ENCODE measurements around the gene SURF6.

Gene SURF6

DNA sequence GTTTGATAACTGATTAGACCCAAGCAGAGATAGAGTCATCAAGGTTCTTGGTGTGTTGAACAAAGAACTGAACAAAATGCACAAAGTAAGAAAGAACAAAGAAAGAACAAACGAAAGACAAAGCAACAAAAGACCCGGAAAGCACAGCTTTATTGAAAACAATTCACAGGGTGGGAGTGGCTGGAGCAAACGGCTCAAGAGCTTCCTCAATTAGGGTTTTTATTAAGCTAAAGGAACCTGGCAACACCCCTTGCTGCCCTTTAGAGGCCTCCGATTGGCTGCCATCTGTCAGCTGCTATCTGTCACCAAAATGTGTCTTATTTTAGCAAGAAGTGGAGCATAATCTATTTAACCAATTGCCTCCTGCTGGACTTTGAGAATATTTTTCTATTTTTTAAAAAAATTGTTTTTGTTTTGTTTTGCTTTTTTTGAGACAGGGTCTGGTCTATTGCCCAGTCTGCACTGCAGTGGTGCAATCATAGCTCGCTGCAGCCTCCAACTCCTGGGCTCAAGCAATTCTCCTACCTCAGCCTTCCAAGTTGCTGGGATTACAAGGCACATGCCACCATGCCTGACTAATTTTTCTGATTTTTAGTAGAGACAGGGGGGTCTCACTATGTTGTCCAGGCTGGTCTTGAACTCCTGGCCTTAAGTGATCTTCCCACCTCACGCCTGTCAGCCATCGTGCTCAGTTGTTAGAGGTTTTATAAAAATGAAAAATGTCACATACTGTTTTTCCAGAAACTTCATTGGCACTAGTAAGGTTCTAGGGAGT lies 53.3 kb downstream of the SURF6 start:
- no peak for DNase-seq (ENCODE audit: low spot score)
- in situ Hi-C loops (cut with MboI; ENCODE audit: low sequenced_read_pairs, unreplicated experiment) = no loop called here
- TF ChIP-seq, protein P1, sequence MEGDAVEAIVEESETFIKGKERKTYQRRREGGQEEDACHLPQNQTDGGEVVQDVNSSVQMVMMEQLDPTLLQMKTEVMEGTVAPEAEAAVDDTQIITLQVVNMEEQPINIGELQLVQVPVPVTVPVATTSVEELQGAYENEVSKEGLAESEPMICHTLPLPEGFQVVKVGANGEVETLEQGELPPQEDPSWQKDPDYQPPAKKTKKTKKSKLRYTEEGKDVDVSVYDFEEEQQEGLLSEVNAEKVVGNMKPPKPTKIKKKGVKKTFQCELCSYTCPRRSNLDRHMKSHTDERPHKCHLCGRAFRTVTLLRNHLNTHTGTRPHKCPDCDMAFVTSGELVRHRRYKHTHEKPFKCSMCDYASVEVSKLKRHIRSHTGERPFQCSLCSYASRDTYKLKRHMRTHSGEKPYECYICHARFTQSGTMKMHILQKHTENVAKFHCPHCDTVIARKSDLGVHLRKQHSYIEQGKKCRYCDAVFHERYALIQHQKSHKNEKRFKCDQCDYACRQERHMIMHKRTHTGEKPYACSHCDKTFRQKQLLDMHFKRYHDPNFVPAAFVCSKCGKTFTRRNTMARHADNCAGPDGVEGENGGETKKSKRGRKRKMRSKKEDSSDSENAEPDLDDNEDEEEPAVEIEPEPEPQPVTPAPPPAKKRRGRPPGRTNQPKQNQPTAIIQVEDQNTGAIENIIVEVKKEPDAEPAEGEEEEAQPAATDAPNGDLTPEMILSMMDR (IDR thresholded peaks at IDR 0.05; ENCODE audit: borderline replicate concordance, control extremely low read depth, extremely low read depth, insufficient read depth, missing control alignments) = no peak

DNA sequence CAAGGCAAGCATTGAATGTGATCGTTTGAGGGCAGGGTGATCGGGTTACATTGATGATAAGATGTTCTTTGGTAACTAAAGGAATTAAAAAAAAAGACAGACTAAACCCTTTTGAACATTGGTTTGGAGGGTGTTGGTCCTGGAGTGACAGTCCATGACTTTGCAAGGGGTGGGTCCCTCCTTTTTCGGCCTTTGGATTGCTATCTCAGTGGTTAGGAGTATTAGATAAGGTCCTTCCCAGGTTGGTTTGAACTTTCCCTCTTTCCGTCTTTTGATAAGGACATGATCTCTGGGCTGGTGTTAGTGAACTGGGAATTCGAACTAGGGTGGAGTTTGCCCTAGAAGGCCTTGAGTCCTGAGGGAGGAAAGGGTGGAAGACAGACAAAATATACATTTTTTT lies 55.6 kb downstream of the SURF6 start:
- TF ChIP-seq, protein P1 (IDR thresholded peaks at IDR 0.05; ENCODE audit: borderline replicate concordance, control extremely low read depth, extremely low read depth, insufficient read depth, missing control alignments) = no peak
- DNase-seq (ENCODE audit: low spot score) = no peak
- in situ Hi-C loops (cut with MboI; ENCODE audit: low sequenced_read_pairs, unreplicated experiment) = no loop called here
